HG02588 (cell line): ENCODE measurements around the gene NCKAP5.
"Not testable (repeated sequence)": the region's sequence is repeated elsewhere in the genome, so short reads cannot be mapped to it uniquely, and the experiment has no call there.

ENCODE experiments used
- ATAC-seq: cut with Tn5 transposase; IDR thresholded peaks from one replicate; pipeline ENCODE4 v1.9.1; 2021; ENCODE audit warnings: mild to moderate bottlenecking, moderate library complexity; ENCODE audit not compliant: unreplicated experiment

The NCKAP5 gene

GRCh38 chr2:132716954-132717353, 851.3 kb downstream of the NCKAP5 start:
- ATAC-seq = no peak

- ATAC-seq = peak; percentile 86
Measured at GRCh38 chr2:132715386-132716351, 852.6 kb downstream of the NCKAP5 start.

GRCh38 chr2:132703396-132703795, 864.9 kb downstream of the NCKAP5 start:
- no peak for ATAC-seq

- no peak for ATAC-seq
Measured at GRCh38 chr2:132701810-132702209, 866.5 kb downstream of the NCKAP5 start.

- ATAC-seq = not testable (repeated sequence)
Measured at GRCh38 chr2:132699802-132700201, 868.5 kb downstream of the NCKAP5 start.

GRCh38 chr2:132698347-132698746, 869.9 kb downstream of the NCKAP5 start:
- not testable (repeated sequence) for ATAC-seq

GRCh38 chr2:132697556-132698205, 870.6 kb downstream of the NCKAP5 start:
- no peak for ATAC-seq

- ATAC-seq = no peak
Measured at GRCh38 chr2:132692816-132693215, 875.4 kb downstream of the NCKAP5 start.

GRCh38 chr2:132691556-132691955, 876.7 kb downstream of the NCKAP5 start:
- no peak for ATAC-seq

GRCh38 chr2:132690664-132691303, 877.5 kb downstream of the NCKAP5 start:
- ATAC-seq = no peak

- ATAC-seq = no peak
Measured at GRCh38 chr2:132681766-132682165, 886.5 kb downstream of the NCKAP5 start.

- ATAC-seq = no peak
Measured at GRCh38 chr2:132680544-132680943, 887.7 kb downstream of the NCKAP5 start.

GRCh38 chr2:132678483-132678882, 889.8 kb downstream of the NCKAP5 start:
- ATAC-seq = no peak

GRCh38 chr2:132677661-132678060, 890.6 kb downstream of the NCKAP5 start:
- no peak for ATAC-seq

GRCh38 chr2:132676999-132677398, 891.3 kb downstream of the NCKAP5 start:
- ATAC-seq = no peak

- no peak for ATAC-seq
Measured at GRCh38 chr2:132671151-132671835, 897.0 kb downstream of the NCKAP5 start.

GRCh38 chr2:132670496-132671150, 897.6 kb downstream of the NCKAP5 start:
- ATAC-seq = no peak

GRCh38 chr2:132669908-132670495, 898.3 kb downstream of the NCKAP5 start, which contains the start of gene LYPD1:
LYPD1 (minus strand) TSS chr2:132670205; CDS start chr2:132669932, 273 bp downstream.
- ATAC-seq = no peak

- no peak for ATAC-seq
Measured at GRCh38 chr2:132668987-132669907, 899.0 kb downstream of the NCKAP5 start.
